ENCODE data around the gene NECTIN2.

NECTIN2 gene

DNA sequence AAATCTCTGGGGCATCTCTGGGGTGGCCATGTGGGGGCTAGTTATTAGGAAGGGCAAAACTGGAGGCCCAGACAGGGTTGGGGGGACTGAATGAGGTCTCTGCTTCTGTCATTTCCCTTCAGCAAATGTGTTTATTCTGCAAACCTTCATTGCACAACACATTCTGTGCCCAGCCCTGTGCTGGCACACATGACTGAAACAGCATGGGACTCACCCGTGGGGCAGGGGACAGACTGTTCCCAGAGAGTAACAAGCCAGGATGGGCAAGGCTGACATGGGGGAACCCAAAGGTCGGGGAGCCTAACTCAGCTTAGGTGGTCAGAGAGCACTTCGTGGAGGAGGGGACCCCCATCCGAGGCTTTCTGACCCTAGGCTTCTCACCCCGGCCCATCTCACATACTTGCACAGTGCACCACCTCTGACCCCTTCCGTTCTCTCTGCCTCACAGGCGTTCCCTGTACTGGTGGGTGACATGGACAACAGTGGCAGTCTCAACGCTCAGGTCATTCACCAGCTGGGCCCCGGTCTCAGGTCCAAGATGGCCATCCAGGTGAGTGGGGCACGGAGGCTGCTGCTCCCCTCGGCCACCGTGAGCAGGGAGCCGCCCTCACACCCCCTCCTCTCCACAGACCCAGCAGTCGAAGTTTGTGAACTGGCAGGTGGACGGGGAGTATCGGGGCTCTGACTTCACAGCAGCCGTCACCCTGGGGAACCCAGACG is 47.4 kb downstream of the NECTIN2 start:
- Histone ChIP-seq H4K20me1 (ENCODE audit: insufficient read depth) (no peaks in the 10 kb centered on the region), H2AFZ (ENCODE audit: low read depth) (no peak overlapping the region), H3K4me3 (IDR thresholded peaks at IDR 0.05; ENCODE audit: insufficient read depth, low read depth, low read length) (no peak overlapping the region), H3K4me2 (peak overlapping the region; percentile 59; the same call in 1 of the 2 replicates), H3K27ac (no peak overlapping the region), H3K36me3 (ENCODE audit: insufficient read depth) (peaks cover 25% of the 10 kb centered on the region; the same call in 1 of the 2 replicates), H3K79me2 (ENCODE audit: insufficient read depth, low read depth) (peaks cover 41% of the 10 kb centered on the region), H3K4me1 (ENCODE audit: low read depth, poor library complexity, severe bottlenecking) (peaks cover 17% of the 10 kb centered on the region), H3K27me3 (ENCODE audit: insufficient read depth, low read depth) (no peaks in the 10 kb centered on the region), H3K9ac (no peak overlapping the region)
- TF ChIP-seq CTCF (conservative IDR thresholded peaks at IDR 0.05; ENCODE audit: low read depth, low read length), result no peak

- H4K20me1 ChIP-seq (ENCODE audit: insufficient read depth), result no peaks in the 10 kb centered on the region
- H3K4me3 ChIP-seq (IDR thresholded peaks at IDR 0.05; ENCODE audit: insufficient read depth, low read depth, low read length), result no peak overlapping the region
- H3K27me3 ChIP-seq (ENCODE audit: insufficient read depth, low read depth), result no peaks in the 10 kb centered on the region
- H2AFZ ChIP-seq (ENCODE audit: low read depth), result no peak overlapping the region
- H3K36me3 ChIP-seq (ENCODE audit: insufficient read depth), result peaks cover 25% of the 10 kb centered on the region; the same call in 1 of the 2 replicates
- H3K27ac ChIP-seq, result no peak overlapping the region
- TF ChIP-seq CTCF (conservative IDR thresholded peaks at IDR 0.05; ENCODE audit: low read depth, low read length), result no peak
- H3K79me2 ChIP-seq (ENCODE audit: insufficient read depth, low read depth), result peaks cover 41% of the 10 kb centered on the region
- H3K9ac ChIP-seq, result no peak overlapping the region
- no peak overlapping the region for H3K4me2 ChIP-seq
- peaks cover 17% of the 10 kb centered on the region for H3K4me1 ChIP-seq (ENCODE audit: low read depth, poor library complexity, severe bottlenecking)
Observed at GRCh38 chr19:44894052-44894400, 47.9 kb downstream of the NECTIN2 start.

- Histone ChIP-seq H3K4me2 (no peak overlapping the region), H3K4me1 (ENCODE audit: low read depth, poor library complexity, severe bottlenecking) (peaks cover 10% of the 10 kb centered on the region), H3K79me2 (ENCODE audit: insufficient read depth, low read depth) (peaks cover 41% of the 10 kb centered on the region), H3K36me3 (ENCODE audit: insufficient read depth) (peaks cover 28% of the 10 kb centered on the region; the same call in 1 of the 2 replicates), H4K20me1 (ENCODE audit: insufficient read depth) (no peaks in the 10 kb centered on the region), H3K4me3 (IDR thresholded peaks at IDR 0.05; ENCODE audit: insufficient read depth, low read depth, low read length) (no peak overlapping the region), H3K27ac (no peak overlapping the region), H3K27me3 (ENCODE audit: insufficient read depth, low read depth) (no peaks in the 10 kb centered on the region), H3K9ac (no peak overlapping the region), H2AFZ (ENCODE audit: low read depth) (no peak overlapping the region)
- TF ChIP-seq CTCF (conservative IDR thresholded peaks at IDR 0.05; ENCODE audit: low read depth, low read length), result no peak
Observed at GRCh38 chr19:44894946-44895345, 48.8 kb downstream of the NECTIN2 start.

- Histone ChIP-seq H3K27me3 (ENCODE audit: insufficient read depth, low read depth) (no peaks in the 10 kb centered on the region), H3K4me3 (IDR thresholded peaks at IDR 0.05; ENCODE audit: insufficient read depth, low read depth, low read length) (no peak overlapping the region), H3K27ac (no peak overlapping the region), H2AFZ (ENCODE audit: low read depth) (no peak overlapping the region), H3K4me2 (no peak overlapping the region), H4K20me1 (ENCODE audit: insufficient read depth) (no peaks in the 10 kb centered on the region), H3K9ac (no peak overlapping the region), H3K4me1 (ENCODE audit: low read depth, poor library complexity, severe bottlenecking) (peaks cover 3% of the 10 kb centered on the region), H3K79me2 (ENCODE audit: insufficient read depth, low read depth) (peaks cover 24% of the 10 kb centered on the region), H3K36me3 (ENCODE audit: insufficient read depth) (peaks cover 39% of the 10 kb centered on the region; the same call in 1 of the 2 replicates)
- no peak for TF ChIP-seq CTCF (conservative IDR thresholded peaks at IDR 0.05; ENCODE audit: low read depth, low read length)
Observed at GRCh38 chr19:44897835-44898234, 51.7 kb downstream of the NECTIN2 start.

All from KMS-11 (cell line).